ENCODE data around the gene IFT80. TPM values are rescaled to one million over a fixed set of nuclear protein-coding genes. Genes with fewer than 3 reads are reported as not detected.
"Not testable (repeated sequence)": the region's sequence is repeated elsewhere in the genome, so short reads cannot be mapped to it uniquely, and the experiment has no call there.

IFT80 gene
- total RNA-seq, 1 experiment from 2014 or later: 41.1 TPM

DNA sequence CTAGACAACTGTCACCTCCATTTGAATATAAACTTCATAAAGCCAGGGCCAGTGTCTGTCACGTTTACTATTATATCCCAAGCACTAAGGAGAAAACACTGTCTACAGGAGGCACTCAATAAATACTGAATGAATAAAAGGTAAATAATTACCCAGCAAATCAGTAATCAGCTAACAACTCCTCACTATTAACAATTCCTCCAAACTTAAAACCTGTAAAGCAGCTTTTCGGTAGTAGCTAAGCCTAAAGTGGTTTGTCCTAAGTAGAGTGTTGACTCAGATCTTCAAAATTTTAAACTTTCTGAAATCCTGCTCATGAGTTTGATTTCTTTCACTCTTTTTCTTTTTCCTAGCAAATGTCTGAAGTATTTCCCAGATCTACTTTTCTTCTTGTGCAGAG lies 133.9 kb downstream of the IFT80 start:
- DNase-seq (ENCODE audit: low spot score): no peak

DNA sequence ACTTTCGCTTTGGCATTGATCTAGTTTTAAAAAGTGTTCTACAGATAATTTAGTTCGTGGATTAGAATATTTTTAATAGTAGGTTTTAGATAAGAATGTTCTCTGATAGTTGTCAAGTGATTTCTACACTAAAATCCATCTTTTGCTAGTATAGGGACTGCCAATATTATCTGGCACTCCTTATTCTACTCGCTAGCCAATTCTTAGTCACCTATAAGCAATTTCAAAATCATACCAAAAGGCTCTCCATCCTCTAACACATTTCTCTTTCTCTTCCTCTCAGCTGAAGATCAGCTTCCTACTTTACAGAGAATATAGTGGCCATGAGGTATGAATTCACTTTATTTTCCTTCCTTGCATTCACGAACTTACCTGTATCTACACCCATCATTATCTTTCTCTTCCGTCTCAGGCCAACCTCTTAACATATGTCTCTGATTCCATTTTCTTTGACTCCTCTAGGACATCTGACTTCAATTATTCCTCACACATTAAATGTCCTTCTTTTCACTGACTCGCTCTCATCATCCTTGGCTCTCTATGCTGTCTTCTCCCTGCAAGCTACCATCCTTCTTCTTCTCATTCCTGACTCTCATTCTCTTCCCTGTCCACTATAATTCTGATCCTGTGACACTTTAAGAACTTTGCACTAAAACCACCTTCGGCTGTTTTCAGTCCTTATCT lies 138.3 kb downstream of the IFT80 start:
- DNase-seq (ENCODE audit: low spot score): no peak

DNA sequence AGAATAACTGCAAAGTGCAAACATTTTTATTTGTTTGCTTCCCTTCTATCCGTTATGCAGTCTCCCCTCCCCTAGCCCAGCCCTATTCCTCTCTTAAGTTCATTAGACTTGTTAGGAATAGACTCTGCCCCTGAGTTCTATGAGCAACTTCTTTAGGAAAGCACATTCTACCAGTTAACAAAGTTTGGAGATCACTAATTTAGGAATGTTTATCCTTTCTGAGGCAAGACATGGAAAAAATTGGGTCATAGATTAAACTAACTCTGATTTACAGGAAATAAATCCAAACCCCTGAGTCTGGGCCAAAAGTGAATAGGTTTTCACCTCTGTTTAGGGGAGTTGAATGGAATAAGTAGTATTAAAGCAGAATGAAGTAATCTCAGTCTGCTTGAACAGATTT lies 139.4 kb downstream of the IFT80 start:
- DNase-seq (ENCODE audit: low spot score): no peak

DNA sequence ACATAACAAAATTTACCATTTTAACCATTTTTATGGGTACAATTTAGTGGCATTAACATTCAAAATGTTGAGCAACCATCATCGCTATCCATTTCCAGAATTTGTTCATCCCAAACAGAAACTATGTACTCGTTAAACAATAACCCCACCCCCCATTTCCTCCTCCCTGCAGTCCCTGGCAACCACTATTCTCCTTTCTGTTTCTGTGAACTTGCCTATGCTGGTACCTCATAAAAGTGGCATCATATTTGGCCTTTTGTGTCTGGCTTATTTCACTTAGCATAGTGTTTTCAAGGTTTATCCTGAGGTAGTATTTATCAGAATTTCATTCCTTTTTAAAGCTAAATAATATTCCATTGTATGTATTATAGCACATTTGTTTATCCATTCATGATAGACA lies 141.4 kb downstream of the IFT80 start:
- DNase-seq (ENCODE audit: low spot score): no peak

DNA sequence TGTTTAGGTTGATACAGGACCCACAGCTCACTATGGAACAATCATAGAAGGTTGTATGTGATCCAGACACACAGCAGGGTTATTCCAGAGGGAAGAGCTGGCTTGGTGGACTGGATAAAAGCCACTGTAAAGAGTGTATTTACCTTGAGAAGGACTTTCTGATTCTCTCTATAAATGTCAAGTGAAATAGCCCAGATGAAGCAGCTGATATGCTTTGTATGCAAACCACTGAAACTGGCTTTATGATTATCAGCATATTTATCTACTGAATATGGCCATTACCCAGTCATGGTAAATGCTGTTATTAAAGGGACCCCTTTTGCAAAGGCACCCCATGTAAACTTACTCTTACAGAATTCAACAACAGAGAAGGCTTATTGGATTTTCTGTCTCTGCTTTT lies 145.7 kb downstream of the IFT80 start:
- no peak for DNase-seq (ENCODE audit: low spot score)

DNA sequence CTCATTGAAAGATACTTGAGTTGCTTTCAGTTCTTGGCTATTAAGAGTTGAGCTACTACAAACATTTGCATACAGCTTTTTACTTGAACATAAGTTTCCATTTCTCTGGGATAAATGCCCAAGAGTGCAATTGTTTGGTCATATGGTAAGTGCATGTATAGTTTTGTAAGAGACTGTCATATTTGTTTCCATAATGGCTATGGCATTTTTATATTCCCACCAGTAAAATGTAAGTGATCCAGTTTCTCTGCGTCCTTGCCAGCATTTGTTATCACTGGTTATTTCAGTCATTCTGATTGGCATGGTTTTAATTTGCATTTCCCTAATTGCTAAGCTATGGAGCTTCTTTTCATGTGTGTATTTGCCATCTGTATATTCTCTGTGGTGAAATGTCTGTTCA lies 151.3 kb downstream of the IFT80 start:
- no peak for DNase-seq (ENCODE audit: low spot score)

DNA sequence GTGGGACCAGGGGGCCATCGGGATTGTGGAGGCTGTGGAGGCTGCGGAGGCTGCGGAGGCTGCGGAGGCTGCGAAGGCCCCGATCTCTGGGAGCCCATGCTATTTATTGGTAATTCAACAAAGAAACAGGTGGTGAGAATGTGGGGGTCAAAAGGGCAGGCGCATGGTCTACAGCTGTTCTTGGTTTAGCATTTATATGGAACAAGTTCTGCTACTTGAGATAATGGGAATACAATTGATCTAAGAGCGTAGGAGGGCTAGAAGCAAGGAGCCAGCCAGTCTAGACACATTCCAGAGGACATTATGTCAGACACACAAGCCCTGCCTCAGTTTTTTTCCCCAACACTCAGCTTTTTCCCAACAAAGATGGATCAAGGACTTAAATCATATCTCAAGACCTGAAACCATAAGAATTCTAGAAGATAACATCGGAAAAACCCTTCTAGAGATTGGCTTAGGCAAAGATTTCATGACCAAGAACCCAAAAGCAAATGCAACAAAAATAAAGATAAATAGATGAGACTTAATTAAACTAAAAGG lies 153.7 kb downstream of the IFT80 start:
- no peak for DNase-seq (ENCODE audit: low spot score)

DNA sequence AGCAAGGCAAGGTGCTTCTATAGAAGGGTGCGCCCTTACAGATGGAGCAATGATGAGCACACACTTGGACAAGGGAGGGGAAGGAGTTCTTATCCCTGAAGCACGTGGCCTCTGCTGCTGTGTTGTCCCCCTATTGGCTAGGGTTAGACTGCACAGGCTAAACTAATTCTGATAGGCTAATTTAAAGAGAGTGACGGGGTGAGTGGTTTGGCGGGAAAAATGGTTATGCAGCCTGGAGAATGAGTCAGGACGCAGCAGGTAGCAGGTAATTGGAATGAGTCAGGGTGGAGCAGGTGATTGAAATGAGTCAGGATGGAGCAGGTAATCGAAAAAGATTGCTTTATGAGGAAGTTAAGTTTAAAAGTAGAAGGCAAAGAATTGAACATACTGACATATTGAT lies 158.3 kb downstream of the IFT80 start:
- not testable (repeated sequence) for DNase-seq (ENCODE audit: low spot score)

DNA sequence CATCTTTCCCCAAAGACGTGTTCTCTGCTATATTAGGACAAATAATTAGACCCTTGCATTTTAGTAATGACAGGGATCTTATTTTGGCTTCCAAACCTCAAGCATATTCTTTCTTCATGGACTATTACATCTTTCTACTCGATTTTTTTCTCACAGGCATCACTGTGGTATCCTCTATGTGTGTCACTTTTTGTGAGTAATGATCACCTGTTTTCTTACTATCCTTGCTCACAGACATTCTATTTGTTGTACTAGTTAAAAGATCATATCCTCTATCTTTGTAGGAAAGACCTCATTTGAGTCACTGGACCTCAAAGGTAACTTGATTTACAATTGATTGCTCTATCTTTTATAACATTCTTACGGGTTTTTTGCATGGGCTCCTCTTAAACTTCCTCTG lies 167.0 kb downstream of the IFT80 start:
- DNase-seq (ENCODE audit: low spot score): no peak

DNA sequence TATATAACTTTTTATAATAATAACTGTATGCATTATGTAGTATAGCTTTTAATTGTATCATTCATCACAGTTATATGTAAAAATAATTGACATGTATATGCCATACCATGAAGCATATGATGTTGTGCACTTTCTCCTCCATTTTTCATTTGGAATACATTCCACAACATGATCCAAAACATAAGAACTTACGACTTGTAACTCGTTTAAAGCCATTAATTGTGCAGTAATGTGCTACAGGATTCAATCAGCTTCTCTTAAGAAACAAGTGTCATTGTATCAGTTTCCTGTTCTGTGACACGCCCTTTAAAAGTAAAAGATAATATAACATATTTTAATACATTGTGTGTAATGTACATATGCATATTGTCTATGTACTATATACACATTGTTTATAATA lies 171.6 kb downstream of the IFT80 start:
- DNase-seq (ENCODE audit: low spot score): no peak

DNA sequence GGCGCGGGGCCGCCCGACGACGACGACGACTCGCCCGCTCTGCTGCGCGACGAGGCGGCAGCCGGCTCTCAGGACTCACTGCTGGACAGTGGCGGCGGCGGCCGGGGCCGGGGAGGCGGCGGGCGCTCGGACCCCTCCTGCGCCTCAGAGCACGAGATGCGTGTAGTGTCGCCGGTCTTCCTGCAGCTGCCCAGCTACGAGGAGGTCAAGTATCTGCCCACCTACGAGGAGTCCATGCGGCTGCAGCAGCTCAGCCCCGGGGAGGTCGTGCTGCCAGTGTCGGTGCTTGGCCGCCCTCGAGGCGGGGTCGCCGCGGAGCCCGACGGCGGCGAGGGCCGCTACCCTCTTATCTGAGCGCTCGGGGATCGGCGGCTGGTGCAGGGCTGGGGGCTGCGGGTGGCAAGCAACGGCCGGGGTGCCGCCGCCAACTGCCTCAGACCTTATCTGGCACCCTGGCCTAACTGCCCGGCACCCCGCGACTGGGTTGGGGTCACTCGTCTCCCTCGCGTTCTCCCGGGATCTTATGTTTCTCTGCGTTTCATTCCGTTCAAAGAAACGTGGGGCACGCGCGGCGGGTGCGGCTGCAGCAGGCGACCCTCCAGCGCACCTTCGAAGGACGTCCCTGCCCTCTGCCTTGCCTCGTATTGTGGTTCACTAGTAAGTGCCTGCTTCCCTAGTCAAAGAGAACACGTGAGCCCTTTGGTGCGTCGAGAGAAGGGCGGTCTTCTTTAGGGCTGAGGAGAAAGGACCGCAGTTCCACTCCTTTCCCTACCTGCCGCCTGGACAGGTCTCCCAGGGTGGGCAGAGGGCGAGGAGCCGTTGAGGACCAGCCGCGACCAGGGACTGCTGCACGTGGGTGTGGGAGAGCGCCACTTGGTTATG lies 172.8 kb downstream of the IFT80 start:
- no peak for DNase-seq (ENCODE audit: low spot score)

DNA sequence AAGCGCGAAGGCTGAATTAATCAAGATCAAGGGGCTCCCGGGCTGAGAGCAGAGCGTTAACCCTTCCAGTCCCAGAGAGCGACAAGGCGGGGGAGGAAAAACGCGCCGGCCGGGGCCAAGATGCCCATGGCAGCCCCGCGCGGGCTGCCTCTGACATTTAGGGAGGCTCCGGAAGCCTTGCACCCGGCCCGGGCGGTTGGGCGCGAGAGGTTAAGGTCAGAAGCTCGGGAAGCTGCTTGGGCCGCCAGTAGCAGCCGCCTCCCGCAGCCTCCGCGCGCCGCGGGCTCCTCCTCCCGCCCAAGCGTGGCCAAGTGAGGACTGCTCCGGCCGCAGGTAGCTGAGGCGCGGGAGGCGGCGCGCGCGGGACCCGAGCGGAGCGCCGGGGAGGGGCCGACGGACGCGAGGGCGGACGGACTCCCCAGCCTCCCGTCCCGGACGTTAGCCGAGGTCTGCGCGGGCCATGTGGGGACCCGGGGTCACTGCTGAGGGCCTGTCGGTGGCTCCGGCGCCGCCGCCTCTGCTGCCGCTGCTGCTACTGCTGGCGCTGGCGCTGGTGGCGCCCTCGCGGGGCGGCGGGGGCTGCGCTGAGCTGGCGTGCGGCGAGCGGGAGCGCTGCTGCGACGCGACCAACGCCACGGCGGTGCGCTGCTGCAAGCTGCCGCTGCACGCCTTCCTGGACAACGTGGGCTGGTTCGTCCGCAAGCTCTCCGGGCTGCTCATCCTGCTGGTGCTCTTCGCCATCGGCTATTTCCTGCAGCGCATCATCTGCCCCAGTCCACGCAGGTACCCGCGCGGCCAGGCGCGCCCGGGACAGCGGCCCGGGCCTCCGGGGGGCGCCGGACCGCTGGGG lies 173.6 kb downstream of the IFT80 start, which contains the start of gene C3orf80:
Gene C3orf80, plus strand, starts transcription at position 247 of the 850 bp plus-strand sequence. Its CDS starts 214 bp downstream, at position 461.
- peak; percentile 9 for DNase-seq (ENCODE audit: low spot score)

DNA sequence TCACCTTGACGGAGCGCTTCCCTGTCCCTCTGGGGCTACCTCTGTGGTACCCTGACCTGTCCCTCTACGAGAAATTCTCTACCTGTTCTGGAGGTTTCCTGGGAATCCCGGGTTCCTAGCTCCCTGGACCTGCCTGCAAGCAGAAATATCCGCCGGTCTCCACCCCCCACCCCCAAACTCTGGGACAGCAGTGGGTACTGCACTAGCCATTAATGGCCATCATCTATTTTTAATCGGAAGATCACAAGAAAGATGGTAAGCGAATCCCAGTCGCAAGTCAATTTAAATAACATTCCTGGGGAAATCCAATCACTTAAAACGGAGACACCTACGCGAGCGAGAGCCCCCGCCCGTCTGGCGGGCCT lies 174.2 kb downstream of the IFT80 start:
- no peak for DNase-seq (ENCODE audit: low spot score)

DNA sequence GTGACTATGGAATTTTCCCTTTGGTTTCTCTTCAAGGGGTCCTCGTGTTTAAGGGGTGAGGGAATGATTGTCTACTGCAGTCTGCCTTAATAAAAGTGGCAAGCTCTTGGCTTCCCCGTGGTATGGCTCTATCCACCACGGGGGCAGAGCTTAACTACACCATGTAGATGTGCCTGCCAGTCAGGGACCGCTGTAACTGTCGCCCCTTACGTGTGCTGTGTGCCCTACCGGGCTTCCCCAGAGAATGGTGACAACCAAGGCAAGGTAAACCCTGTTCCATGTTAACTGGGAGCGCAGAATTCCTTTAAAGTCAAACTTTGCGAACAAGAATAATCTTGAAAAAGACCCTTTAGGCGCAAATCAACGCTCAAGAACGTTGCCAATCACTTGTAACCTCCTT lies 174.8 kb downstream of the IFT80 start:
- no peak for DNase-seq (ENCODE audit: low spot score)

DNA sequence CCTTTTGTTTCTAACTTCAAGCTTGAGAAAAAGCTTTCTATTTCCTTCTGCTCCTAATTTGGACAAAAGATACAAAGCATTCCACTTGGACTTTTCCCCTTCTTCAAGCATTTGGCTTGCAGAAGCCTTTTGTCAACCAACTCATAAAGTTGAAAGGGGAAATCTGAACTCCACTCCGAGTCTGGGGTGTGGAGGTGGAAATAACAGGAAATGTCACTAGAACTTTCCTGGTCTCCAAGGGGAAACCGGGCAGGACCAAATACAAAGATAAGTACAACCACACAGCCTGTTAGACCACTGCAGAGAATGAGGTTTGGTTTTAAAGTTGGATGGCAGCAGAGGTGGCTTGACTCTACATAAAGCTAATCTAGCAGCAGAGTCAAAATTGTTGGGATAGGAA lies 178.0 kb downstream of the IFT80 start:
- DNase-seq (ENCODE audit: low spot score): no peak

DNA sequence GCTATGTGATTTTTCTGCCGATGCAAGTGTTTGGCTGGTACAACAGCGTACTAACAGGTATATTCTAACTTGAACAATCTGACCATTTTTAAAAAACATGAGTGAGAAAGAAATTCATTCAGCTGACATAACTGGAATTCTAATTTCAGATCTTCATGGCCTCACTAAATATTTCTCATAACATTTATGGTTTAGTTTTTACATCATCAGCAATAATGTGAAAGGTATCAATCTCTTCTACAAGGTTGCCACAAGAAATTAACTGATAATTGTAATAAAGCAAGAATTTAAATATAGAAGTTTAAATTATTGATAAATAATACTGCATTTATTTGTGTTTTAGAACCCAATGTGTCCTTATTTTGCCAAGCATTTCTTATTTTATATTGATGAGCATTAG lies 179.0 kb downstream of the IFT80 start:
- DNase-seq (ENCODE audit: low spot score): no peak

DNA sequence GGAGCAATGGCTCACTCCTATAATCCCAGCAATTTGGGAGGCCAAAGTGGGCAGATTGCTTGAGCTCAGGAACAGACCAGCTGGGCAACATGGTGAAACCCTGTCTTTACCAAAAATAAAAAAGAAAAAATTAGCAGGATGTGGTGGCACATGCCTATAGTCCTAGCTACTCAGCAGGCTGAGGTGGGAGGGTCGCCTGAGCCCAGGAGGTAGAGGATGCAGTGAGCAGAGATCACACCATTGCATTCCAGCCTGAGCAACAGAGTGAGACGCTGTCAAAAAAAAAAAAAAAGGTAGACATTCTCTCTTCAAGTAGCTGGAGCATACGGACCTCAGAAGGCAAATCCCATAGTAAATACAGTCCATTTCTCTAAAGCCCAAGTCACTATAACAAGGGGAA lies 180.9 kb downstream of the IFT80 start:
- DNase-seq (ENCODE audit: low spot score): no peak

DNA sequence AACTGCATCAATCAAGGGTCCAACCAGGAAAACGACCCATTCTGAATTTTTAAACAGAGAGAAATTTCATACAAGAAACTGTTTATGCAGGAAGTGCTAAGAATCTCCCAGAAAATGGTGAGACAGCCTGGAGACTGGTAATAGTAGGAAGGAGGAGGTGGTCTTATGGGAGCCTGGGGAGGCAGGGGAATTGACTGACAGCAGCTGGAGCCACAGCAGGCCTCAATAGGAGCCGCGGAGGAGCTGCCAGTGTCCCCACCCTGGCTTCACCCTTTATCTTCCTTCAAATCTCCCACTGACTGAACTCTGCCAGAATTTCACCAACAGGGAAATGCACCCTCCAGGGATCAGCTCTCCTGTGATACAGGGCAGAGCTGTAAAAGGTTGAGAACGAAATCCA lies 181.3 kb downstream of the IFT80 start:
- no peak for DNase-seq (ENCODE audit: low spot score)

DNA sequence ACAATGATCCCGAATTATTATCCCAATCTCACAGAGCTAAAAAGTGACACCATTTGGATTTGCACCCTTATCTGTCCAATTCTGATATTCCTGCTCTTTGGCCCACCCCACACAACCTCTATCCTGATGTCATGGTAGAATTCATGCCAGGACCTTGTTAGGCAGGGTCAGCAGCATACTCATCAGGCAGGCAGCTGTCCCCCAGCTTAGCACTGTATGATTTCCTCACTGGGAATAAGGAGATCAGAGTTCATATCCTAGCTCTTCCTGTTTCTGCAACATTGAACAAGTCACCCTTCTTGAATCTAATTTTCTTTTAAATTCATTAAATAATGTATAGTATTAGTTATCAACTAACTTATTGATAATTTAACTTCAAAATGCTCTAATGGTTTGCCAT lies 185.8 kb downstream of the IFT80 start:
- DNase-seq (ENCODE audit: low spot score): no peak

DNA sequence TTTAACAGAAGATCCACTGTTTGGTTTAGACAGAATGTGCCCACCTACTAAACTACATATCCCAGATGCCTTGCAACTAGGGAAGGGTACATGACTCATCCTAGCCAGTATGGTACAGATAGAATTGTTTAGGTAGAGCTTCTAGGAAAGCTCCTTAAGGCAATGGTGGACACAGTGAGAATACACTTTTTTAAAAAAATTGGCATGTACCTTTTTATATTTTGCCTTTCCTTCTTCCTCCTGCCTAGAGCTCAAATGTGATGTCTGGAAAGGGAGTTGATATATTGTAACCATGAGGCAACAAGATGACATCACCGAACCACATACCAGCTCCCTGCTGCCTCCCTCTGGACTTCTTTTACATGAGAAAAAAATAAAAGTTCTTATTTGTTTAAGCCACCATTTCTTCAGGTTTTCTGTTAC lies 188.2 kb downstream of the IFT80 start:
- DNase-seq (ENCODE audit: low spot score): peak; percentile 68

DNA sequence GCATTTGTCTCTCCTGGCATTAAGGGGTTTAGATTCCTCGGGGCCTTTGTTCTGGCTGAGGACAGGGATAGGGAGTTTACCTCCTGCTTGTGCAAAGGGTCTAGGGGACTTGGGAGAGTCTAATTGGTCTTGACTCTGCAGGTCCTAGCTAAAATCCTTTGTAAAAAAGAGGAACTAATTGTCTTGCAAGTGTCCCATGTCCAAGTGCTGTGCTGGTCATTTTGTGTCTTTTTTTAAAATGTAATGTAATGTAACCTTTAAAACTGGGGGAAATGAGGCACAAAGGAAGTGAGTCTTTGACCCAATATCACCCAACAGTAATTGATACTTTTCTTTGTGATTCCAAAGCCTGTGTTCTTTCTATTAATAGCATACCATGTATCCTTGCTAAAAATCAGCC lies 188.7 kb downstream of the IFT80 start:
- no peak for DNase-seq (ENCODE audit: low spot score)

Data from A172 (cell line).